ENCODE results near the gene P2RX4. TPM values are rescaled to one million over a fixed set of nuclear protein-coding genes. Genes with fewer than 3 reads are reported as not detected.
"Not testable (repeated sequence)": the region's sequence is repeated elsewhere in the genome, so short reads cannot be mapped to it uniquely, and the experiment has no call there.

Gene P2RX4
- total RNA-seq, 2 donors from 2014 or later, result 10.1 to 11.7 TPM

DNA sequence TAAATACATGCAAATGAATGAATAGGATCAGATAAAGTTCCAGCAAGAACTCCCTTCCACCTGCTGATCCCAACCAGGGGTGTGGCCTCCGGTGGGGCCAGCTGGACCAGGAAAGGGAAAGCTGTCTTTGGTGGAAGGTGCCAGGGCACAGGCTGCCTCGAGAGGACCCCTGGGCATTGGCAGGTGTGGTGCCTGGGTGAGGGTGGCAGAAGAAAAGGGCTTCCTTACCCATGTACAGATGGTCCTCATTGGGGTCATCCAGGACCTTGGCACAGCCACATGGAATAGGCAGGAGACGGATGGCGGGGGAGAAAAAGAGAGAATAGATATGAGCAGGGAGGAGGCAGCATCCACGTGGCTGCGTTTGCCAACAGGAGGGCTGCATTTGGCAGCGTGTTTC, 50.2 kb downstream of the P2RX4 start:
- ATAC-seq (no peak), DNase-seq (no peak)
- intact Hi-C loops (cut with DNase I), result no loop called here

DNA sequence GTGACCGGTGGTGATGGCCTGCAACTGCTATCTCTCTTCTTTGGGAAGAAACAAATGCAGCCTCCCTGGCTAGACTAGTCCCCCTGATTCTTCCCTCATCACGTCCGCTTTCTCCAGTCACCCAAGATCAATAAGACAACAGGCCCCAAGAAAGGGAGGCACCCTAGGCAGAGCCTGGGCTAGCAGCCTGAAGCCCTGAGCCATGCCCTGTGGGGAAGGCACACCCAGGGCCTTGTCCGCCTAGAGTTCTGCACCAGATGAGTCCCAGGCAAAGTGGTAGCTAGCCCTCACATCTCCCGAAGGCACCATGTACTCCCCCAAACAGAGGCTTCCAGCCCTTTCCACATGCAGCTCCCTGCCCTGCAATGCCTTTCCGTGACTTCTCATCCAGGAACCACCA, 51.5 kb downstream of the P2RX4 start:
- no peak for DNase-seq
- intact Hi-C loops (cut with DNase I), result no loop called here
- ATAC-seq, result peak in 1 of 2 donors; percentile 19

DNA sequence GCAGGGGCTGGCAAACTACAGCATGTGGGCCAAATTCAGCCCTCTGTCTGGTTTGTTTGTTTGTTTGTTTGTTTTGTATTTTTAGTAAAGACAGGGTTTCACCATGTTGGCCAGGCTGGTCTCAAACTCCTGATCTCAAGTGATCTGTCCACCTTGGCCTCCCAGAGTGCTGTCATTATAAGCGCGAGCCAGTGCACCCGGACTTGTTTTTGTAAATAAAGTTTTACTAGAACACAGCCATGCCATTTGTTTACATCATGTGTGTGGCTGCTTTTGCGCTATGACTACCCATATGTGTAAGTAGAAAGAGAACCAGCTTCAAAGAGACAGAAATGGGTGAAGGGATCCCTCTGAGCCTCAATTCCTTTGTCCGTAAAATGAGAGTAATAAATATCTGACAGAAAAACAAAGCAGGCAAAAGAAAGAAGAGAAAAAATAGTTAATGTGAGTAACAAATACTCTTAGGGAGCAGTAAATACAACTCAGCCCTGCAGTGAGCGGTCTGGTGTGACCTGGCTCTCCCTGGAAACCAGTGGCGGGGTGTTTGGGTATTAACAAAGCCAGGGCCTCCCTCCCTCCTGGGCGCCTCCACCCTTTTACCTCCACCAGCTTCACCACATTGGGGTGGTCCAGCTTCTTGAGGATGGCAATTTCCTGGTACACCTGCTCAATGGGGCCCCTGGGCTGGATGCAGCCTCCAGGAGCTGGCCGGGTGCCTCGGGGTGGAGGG, 53.4 kb downstream of the P2RX4 start:
- ATAC-seq (no peak), DNase-seq (no peak)
- intact Hi-C loops (cut with DNase I), result no loop called here

DNA sequence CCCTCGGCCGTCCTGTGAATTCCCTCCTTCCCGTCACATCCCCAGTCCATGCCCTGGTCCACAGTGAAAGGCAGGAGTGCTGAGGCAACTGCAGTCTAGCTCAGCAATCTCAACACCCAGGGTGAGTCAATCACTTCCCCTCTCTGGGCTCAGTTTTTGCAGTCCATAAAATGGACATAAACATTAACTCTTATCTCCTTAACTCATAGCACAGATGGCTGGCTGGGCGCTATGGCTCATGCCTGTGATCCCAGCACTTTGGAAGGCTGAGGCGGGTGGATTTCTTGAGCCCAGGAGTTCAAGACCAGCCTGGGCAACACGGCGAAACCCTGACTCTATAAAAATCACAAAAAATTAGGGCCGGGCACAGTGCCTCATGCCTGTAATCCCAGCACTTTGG, 54.2 kb downstream of the P2RX4 start:
- DNase-seq, result no peak
- ATAC-seq, result no peak
- intact Hi-C loops (cut with DNase I), result no loop called here

DNA sequence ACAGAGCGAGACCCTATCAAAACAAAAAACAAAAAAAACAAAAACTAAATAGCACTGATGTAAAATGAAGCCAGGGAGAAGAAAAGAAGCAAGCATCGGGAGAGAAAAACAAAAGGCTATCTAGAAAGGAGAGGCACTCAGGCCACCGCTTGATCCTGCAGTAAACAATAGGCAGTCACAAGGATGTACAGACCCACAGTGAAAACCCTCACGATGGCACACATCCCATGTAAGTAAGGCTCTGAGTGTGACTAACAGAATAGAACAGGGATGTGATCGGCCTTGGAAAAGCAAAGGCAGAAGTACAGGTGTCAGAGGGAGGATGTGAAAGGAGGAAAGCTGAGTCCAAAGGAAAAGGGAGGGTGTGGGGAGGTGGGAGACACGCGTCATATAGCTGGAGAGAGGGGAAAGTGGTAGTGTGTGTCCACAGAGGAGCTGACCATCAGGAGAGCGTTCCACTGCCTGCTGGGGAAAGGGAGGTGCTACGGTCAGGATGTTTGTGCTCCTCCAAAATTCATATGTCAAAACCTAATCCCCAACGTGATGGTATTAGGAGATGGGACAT, 55.1 kb downstream of the P2RX4 start:
- no peak for DNase-seq
- ATAC-seq, result no peak
- intact Hi-C loops (cut with DNase I), result no loop called here

DNA sequence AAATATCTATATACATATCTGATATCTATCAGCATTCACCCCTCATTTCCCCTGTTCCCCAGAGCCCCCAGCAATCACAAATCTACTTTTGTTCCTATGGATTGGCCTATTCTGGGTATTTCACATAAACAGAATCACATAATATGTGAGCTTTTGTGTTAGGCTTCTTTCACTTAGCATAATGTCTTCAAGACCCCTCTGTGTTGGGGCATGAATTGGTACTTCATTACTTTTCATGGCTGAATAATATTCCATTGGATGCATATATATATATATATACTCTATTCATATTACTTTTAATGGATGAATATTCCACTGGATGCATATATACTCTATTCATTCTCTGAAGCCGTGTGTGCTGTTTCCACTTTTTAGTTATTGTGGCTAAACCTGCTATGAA, 57.9 kb downstream of the P2RX4 start:
- ATAC-seq (no peak), DNase-seq (no peak)

DNA sequence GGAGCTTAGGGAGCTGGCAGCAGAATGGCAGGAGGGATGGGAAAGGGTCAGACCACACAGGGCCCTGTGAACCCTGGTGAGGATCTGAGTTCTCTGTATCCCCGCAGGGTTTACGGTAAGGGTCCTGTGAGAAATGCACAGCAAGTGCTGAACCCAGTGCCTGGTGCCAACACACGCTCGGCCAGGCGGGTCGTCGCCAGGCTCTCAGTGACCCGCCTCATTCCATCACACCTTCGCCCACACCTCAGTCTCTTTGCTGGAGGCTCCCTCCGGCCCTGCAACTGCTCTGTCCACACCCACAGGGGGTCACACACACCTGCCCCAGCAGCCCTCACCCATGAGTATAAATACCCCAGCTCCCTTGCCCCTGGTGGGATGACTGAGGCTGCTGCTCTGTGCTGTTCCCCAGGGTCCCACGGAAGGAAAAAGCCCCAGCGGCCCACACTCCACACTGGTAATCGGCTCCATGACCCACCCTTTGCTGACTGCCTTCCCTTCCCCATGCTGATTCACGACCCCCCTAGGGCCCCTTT, 63.5 kb downstream of the P2RX4 start:
- intact Hi-C loops (cut with DNase I), result no loop called here
- DNase-seq, result no peak
- ATAC-seq, result no peak

More for the DNA sequence above, 57.9 kb downstream of the P2RX4 start:
- intact Hi-C loops (cut with DNase I), result no loop called here

DNA sequence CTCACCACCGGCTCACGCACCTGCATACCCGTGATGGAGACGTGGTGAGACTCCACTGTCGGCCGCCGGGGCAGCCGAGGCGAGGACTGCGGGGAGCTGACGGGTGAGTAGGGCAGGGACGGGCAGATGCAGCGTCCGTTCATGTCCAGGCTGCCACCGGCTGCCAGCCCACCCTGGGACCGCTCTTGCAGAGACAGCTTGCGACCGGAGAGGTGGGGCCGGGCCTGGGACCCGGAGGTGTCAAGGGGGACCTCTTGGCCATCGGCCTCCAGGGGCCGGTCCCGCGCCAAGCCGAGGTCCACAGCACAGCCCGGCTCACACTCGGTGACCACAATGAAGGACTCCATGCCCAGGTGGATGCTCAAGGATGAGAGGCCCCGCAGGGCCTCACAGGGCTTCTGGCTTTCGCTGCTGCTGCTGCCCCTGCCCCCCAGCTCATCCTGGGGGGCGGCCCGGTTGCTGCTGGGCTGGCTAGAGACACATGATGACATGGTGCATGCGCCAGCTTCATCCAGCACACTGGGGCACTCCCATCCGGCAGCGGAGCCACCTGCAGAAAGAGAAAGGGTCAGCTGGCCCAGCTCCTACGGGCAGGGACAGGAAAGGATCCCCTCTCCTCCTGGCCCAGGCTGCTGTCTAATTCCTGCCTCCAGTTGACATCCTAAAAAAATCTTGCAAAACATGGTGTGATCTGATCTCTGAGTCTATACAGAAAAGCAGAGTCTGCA, 64.3 kb downstream of the P2RX4 start:
- DNase-seq (no peak), ATAC-seq (no peak)
- intact Hi-C loops (cut with DNase I), result no loop called here

DNA sequence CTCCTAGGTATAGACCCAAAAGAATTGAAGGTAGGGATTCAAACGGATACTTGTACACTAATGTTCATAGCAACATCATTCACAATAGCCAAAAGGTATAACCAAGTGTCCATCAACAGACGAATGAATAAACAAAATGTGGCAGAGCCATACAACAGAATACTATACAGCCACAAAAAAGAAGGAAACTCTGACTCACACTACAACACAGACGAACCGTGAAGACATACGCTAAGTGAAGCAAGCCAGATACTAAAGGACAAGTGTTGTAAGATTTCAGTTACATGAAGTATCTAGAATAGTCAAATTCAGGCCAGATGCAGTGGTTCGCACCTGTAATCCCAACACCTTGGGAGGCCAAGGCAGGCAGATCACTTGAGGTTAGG, 67.4 kb downstream of the P2RX4 start:
- ATAC-seq (no peak), DNase-seq (no peak)
- intact Hi-C loops (cut with DNase I), result no loop called here

DNA sequence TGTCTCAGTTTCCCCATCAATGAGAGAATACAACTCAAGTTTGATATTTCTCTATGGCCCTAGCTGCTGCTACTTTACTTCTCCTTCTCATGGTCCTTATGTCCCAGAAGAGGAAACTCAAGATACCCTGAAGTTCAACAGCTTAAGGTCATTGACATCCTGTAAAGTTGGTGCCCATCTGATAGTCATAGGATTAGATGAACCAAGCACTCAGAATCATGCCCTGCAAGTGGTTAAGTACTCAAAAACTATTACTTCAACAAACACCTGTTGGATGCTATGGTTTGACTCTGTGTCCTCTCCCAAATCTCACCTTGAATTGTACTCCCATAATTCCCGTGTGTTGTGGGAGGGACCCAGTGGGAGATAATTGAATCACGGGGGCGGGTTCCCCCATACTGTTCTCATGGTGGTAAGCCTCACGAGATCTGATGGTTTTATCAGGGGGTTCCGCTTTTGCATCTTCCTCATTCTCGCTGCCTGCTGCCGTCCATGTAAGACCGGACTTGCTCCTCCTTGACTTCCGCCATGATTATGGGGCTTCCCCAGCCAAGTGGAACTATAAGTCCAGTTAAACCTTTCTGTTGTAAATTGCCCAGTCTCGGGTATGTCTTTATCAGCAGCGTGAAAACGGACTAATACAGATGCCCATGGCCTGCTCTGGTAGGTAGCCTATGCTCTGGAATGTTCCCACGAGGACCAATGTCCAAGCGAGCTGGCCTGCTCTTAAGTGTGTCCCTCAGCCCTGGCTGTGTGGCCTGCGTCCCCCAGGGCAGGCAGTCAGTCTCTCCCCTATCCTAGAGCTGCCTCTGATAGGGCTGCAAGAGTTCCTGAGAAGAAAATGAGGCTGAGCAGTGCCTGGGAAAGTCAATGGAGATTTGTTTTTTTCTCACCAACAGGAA, 68.5 kb downstream of the P2RX4 start:
- intact Hi-C loops (cut with DNase I), result no loop called here
- DNase-seq (peak; percentile 25), ATAC-seq (peak; percentile 20 to 36)

DNA sequence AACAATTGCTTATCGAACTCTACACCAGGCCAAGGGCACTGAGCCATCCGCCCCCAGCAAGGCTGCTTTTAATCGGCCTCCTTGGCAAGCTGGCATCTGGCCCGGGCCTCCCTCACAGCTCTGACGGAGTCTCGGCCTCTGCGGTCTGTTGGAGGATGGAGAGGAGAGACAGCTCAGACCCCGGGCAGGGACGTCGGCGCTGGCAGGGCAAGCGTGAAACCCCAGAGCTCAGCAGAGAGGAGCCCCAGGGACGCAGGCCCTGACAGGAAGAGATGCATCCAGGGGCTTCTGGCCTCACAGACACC, 69.1 kb downstream of the P2RX4 start:
- DNase-seq (peak; percentile 72), ATAC-seq (peak; percentile 58 to 63)
- intact Hi-C loops (cut with DNase I), result no loop called here

DNA sequence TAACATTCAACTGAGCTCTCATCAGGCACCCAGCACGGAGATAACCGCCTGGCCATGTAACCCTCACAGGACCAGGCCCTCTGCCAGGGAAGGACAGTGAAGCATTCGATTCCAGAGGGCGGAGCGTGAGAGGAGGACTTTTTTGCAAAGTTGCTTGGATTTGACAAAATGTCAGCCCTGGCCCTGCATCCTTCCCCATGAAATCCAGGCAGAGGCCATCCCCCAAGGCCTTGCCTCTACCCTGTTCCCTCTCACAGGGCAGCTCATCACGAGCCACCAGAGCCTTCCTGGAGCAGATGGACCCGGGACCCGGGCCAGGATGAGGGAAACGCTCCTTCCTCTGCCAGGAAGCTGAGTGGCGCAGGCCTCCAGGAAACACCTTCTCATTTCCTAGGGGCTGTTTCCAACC, 69.6 kb downstream of the P2RX4 start:
- ATAC-seq, result peak; percentile 48 to 65
- intact Hi-C loops (cut with DNase I), result no loop called here
- peak; percentile 64 for DNase-seq

DNA sequence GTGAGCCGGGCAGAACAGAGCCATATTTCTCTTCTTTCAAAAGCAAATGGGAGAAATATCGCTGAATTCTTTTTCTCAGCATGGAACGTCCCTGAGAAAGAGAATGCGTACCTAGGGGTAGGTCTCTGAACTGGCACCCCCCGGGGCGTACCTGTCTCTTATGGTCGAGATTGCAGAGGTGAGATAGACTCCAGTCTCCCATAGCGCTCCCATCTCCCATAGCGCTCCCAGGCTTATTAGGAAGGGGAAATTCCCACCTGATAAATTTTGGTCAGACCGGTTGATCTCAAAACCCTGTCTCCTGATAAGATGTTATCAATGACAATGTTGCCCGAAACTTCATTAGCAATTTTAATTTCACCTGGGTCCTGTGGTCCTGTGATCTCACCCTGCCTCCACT, 70.6 kb downstream of the P2RX4 start:
- not testable (repeated sequence) for ATAC-seq

DNA sequence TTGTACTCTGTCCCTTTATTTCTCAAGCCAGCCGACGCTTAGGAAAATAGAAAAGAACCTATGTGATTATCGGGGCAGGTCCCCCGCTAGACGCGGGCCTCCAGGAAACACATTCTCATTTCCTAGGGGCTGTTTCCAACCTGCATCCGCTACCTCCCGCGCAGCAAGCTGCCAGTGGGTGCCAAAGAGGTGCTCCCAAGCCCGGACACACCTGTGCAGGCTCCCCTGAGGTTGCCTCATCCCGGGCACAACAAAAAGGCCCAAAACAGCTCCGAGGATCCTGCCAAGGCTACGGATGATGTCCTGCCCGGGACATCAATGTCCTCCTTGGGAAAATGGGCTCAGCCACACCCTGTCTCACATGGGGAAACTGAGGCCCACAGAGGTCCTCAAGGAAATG, 71.2 kb downstream of the P2RX4 start:
- DNase-seq; ATAC-seq; intact Hi-C loops (cut with DNase I): not testable (repeated sequence)

More for the DNA sequence above, 70.6 kb downstream of the P2RX4 start:
- intact Hi-C loops (cut with DNase I); DNase-seq: not testable (repeated sequence)

DNA sequence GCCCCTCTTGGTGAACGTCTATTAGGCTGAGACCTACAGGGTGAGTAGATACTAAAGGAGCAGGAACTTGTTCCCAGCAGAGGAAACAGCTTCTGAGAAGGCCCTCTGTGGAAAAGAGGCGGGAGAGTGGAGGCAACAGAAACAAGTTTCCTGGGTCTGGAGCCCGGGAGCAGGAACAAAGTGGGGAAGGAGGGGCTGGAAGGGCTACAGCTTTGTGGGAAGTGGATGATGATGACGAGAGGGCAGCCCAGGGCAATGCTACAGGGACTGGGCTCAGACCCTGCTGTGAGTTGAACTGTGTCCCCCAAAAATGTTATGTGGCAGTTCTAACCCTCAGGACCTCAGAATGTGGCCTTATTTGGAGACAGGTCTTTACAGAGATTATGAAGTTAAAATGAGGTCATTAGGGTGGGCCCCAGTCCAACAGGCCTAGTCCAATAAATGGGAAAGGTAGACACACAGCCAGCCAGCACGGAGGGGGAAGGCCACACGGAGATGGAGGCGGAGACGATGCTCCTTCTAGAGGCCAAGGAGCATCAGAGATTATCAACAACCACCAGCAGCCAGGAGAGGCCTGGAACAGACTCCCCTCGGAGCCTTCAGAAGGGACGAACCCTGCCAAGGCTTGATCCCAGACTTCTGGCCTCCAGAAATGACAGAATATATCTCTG, 72.3 kb downstream of the P2RX4 start:
- intact Hi-C loops (cut with DNase I), result no loop called here
- peak; percentile 32 for DNase-seq
- peak in 1 of 2 donors; percentile 25 for ATAC-seq

DNA sequence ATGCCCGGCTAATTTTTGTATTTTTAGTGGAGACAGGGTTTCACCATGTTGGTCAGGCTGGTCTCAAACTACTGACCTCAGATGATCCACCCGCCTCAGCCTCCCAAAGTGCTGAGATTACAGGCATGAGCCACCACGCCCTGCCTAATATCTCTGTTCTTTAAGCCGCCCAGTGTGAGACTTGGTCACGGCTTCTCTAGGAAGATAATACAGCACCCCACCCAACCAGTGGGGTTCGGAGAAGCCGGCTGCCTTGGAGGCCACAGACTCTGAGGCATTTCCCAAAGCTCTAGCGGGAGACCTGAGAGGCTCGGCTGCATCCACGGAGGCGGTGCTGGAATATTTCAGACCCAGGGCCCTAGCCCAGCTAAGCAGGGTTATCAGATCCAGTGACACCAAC, 73.0 kb downstream of the P2RX4 start:
- ATAC-seq; intact Hi-C loops (cut with DNase I): not testable (repeated sequence)
- DNase-seq, result peak; percentile 25

DNA sequence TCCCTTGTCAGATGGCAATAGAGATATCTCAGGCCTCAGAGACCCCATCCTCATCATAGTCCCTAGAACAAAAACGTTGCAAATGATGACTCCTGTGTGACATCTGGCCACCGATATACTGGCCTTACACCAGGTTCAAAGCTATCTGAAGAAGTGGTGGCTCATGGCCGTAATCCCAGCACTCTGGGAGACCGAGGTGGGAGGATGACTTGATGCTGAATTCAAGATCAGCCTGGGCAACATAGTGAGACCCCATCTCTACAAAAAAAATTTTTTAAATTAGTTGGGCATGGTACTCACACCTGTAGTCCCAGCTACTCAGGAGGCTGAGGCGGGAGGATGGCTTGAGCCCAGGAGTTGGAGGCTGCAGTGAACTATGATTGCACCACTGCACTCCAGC, 73.5 kb downstream of the P2RX4 start:
- DNase-seq (no peak), ATAC-seq (no peak)
- intact Hi-C loops (cut with DNase I), result no loop called here

Measured in left cardiac atrium (tissue), 4 donors.